ENCODE results near the gene SLC5A11. TPM values are rescaled to one million over a fixed set of nuclear protein-coding genes. Genes with fewer than 3 reads are reported as not detected.

The SLC5A11 gene
- polyA plus RNA-seq, 2 of the 4 experiments (the other 2 are of a cell fraction), result 0.40 to 0.43 TPM

- no peak for TF ChIP-seq JUNB (IDR thresholded peaks at IDR 0.05)
Observed at GRCh38 chr16:24836836-24837235, 8.9 kb upstream of the SLC5A11 start (continued).

GRCh38 chr16:24837969-24838368 is 7.8 kb upstream of the SLC5A11 start:
- Histone ChIP-seq H3K9me3 (0 out of 3 replicates have a peak, but pooled peaks cover 3% of the 10 kb centered on the region), H3K27ac (peak overlapping the region; percentile 85 to 92), H3K4me2 (peak overlapping the region; percentile 75; the same call in 1 of the 3 replicates), H3K4me3 (no peak overlapping the region), H3K4me1 (peaks cover 59% of the 10 kb centered on the region)
- POLR2A ChIA-PET, result no interaction called here
- WGBS (ENCODE audit: missing lambda C conversion rate), result 96% methylated on average over 9 of the region's 9 CpGs
- no peak for DNase-seq (ENCODE audit: low read depth in 1 of 2, low spot score in 1 of 2)
- TF ChIP-seq SREBF2 (IDR thresholded peaks at IDR 0.05), result no peak
- no peak for TF ChIP-seq MAX (IDR thresholded peaks at IDR 0.05)
- TF ChIP-seq REST (IDR thresholded peaks at IDR 0.05), result no peak
- TF ChIP-seq CBX8 (IDR thresholded peaks at IDR 0.05), result no peak
- TF ChIP-seq PHF8 (IDR thresholded peaks at IDR 0.05; ENCODE audit: borderline replicate concordance, low read depth), result no peak
- TF ChIP-seq ZNF302 (CRISPR knock-in tag; IDR thresholded peaks at IDR 0.05), result no peak
- no peak for TF ChIP-seq HES2 (IDR thresholded peaks at IDR 0.05)
- TF ChIP-seq HOXB5 (CRISPR knock-in tag; IDR thresholded peaks at IDR 0.05), result no peak
- no peak for TF ChIP-seq MAFK (IDR thresholded peaks at IDR 0.05; ENCODE audit: partially characterized antibody)
- no peak for TF ChIP-seq NPAS2 (CRISPR knock-in tag; IDR thresholded peaks at IDR 0.05; ENCODE audit: borderline replicate concordance)
- no peak for TF ChIP-seq CHD4 (IDR thresholded peaks at IDR 0.05; ENCODE audit: borderline replicate concordance)
- TF ChIP-seq EHMT2 (IDR thresholded peaks at IDR 0.05; ENCODE audit: low read depth), result no peak
- TF ChIP-seq GATA3 (IDR thresholded peaks at IDR 0.05; ENCODE audit: borderline replicate concordance), result no peak
- TF ChIP-seq HDAC2 (IDR thresholded peaks at IDR 0.05), result no peak
- CTCF ChIA-PET, result interaction anchor here (0.6 to 2.9 kb wide), 5 partner anchors 22 to 1050 kb away, joined by 3 to 11 read pairs (median 5); no protein-coding TSS in a partner anchor
- no peak for FAIRE-seq
- ATAC-seq, result no peak

GRCh38 chr16:24838554-24839266 is 7.1 kb upstream of the SLC5A11 start:
- POLR2A ChIA-PET, result interaction anchor here (0.6 kb wide), 2 partner anchors 10 to 12 kb away, joined by 3 to 11 read pairs; no protein-coding TSS in a partner anchor
- Histone ChIP-seq H3K9me3 (0 out of 3 replicates have a peak, but pooled peaks cover 3% of the 10 kb centered on the region), H3K4me3 (peak overlapping the region; percentile 1; the same call in 1 of the 3 replicates), H3K27ac (peak overlapping the region; percentile 85 to 92), H3K4me1 (peaks cover 66% of the 10 kb centered on the region), H3K4me2 (peak overlapping the region; percentile 75)
- FAIRE-seq (no peak), ATAC-seq (peak; percentile 56 to 62), DNase-seq (ENCODE audit: low read depth in 1 of 2, low spot score in 1 of 2) (peak; percentile 37 to 80)
- CTCF ChIA-PET, result interaction anchor here (0.6 to 2.9 kb wide), 9 partner anchors 10 to 1051 kb away, joined by 3 to 11 read pairs (median 5); no protein-coding TSS in a partner anchor
- WGBS (ENCODE audit: missing lambda C conversion rate), result 0% methylated on average over 5 of the region's 5 CpGs
- no peak for TF ChIP-seq HEYL (CRISPR knock-in tag; IDR thresholded peaks at IDR 0.05)
- TF ChIP-seq BHLHE40 (IDR thresholded peaks at IDR 0.05; ENCODE audit: low read depth, low read length), result no peak
- no peak for TF ChIP-seq HOXA7 (CRISPR knock-in tag; IDR thresholded peaks at IDR 0.05)
- TF ChIP-seq NFE2L2 (conservative IDR thresholded peaks at IDR 0.05; ENCODE audit: low read length), result peak; percentile 96
- no peak for TF ChIP-seq EHF (CRISPR knock-in tag; IDR thresholded peaks at IDR 0.05)
- no peak for TF ChIP-seq MYC (IDR thresholded peaks at IDR 0.05; ENCODE audit: borderline replicate concordance, low read length)
- TF ChIP-seq RARB (CRISPR knock-in tag; IDR thresholded peaks at IDR 0.05), result no peak
- TF ChIP-seq JUNB (IDR thresholded peaks at IDR 0.05), result no peak
- no peak for TF ChIP-seq ZFP36 (IDR thresholded peaks at IDR 0.05; ENCODE audit: borderline replicate concordance, partially characterized antibody)
- TF ChIP-seq ZSCAN20 (CRISPR knock-in tag; IDR thresholded peaks at IDR 0.05), result no peak
- peak; percentile 99 for TF ChIP-seq MAFK (IDR thresholded peaks at IDR 0.05; ENCODE audit: partially characterized antibody)
- TF ChIP-seq FOXS1 (CRISPR knock-in tag; IDR thresholded peaks at IDR 0.05), result no peak
- no peak for TF ChIP-seq EHMT2 (IDR thresholded peaks at IDR 0.05; ENCODE audit: low read depth)
- no peak for TF ChIP-seq HOXB13 (CRISPR knock-in tag; IDR thresholded peaks at IDR 0.05; ENCODE audit: low read depth)
- no peak for TF ChIP-seq POLR2AphosphoS2 (conservative IDR thresholded peaks at IDR 0.05; ENCODE audit: low read length)
- TF ChIP-seq HDAC2 (IDR thresholded peaks at IDR 0.05), result no peak
- 0 out of 5 replicates have a peak, but pooled peaks of 1 of the 2 experiments have one; percentile 27 for TF ChIP-seq RAD21 (conservative IDR thresholded peaks at IDR 0.05 in 1 of 2, IDR thresholded peaks at IDR 0.05 in 1 of 2)
- TF ChIP-seq CEBPB (IDR thresholded peaks at IDR 0.05), result peak in 1 of 2 experiments; percentile 38; a peak in 1 of 4 replicates
- TF ChIP-seq FOSB (CRISPR knock-in tag; IDR thresholded peaks at IDR 0.05), result no peak
- TF ChIP-seq CHD4 (IDR thresholded peaks at IDR 0.05; ENCODE audit: borderline replicate concordance), result no peak
- TF ChIP-seq USF2 (IDR thresholded peaks at IDR 0.05), result no peak

All from A549 (cell line).